GM12801 (cell line): Measurements from ENCODE around the gene BMP5.

Source experiments
- TF ChIP-seq, protein P1 (sequence below): IDR thresholded peaks from one replicate; pipeline ENCODE4 v1.5.1; 2011; ENCODE audit warnings: control low read depth; ENCODE audit not compliant: insufficient read length; ENCODE audit errors: extremely low read depth

The BMP5 gene

GRCh38 chr6:55875400-55875799 lies at the start of gene BMP5:
TSS of gene BMP5 (minus strand) at chr6:55875590. CDS start at chr6:55874865, 725 bp downstream.
- TF ChIP-seq, protein P1, sequence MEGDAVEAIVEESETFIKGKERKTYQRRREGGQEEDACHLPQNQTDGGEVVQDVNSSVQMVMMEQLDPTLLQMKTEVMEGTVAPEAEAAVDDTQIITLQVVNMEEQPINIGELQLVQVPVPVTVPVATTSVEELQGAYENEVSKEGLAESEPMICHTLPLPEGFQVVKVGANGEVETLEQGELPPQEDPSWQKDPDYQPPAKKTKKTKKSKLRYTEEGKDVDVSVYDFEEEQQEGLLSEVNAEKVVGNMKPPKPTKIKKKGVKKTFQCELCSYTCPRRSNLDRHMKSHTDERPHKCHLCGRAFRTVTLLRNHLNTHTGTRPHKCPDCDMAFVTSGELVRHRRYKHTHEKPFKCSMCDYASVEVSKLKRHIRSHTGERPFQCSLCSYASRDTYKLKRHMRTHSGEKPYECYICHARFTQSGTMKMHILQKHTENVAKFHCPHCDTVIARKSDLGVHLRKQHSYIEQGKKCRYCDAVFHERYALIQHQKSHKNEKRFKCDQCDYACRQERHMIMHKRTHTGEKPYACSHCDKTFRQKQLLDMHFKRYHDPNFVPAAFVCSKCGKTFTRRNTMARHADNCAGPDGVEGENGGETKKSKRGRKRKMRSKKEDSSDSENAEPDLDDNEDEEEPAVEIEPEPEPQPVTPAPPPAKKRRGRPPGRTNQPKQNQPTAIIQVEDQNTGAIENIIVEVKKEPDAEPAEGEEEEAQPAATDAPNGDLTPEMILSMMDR, result no peak

- TF ChIP-seq, protein P1, result no peak
These were observed 47.0 kb upstream of the BMP5 start for GRCh38 chr6:55922406-55922805.

DNA sequence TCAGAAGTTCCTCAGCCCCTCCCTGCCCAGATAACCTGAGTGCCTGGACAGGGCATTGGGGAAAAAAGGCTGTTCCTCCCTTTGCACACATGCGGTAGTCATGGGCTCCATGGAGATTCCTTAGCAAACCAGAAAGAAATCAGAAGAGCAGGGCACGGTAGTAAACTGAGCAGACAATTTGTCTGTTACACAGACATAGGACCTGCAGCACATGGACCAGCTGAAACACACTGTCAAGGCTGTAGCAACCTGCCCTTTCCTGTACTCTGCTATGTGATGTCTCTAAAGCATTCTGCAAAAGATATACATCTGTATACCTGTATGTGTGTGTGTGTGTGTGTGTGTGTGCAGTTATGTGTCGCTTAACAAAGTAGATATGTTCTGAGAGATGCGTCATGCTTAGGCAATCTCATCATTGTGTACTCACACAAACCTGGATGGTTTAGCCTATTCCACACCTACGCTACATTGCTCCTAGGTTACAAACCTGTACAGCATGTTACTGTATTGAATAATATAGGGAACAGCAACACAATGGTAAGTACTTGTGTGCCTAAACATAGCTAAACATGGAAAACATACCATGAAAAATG lies 44.4 kb upstream of the BMP5 start:
- TF ChIP-seq, protein P1, result no peak

GRCh38 chr6:55918639-55919038 lies 43.2 kb upstream of the BMP5 start:
- TF ChIP-seq, protein P1, result no peak

DNA sequence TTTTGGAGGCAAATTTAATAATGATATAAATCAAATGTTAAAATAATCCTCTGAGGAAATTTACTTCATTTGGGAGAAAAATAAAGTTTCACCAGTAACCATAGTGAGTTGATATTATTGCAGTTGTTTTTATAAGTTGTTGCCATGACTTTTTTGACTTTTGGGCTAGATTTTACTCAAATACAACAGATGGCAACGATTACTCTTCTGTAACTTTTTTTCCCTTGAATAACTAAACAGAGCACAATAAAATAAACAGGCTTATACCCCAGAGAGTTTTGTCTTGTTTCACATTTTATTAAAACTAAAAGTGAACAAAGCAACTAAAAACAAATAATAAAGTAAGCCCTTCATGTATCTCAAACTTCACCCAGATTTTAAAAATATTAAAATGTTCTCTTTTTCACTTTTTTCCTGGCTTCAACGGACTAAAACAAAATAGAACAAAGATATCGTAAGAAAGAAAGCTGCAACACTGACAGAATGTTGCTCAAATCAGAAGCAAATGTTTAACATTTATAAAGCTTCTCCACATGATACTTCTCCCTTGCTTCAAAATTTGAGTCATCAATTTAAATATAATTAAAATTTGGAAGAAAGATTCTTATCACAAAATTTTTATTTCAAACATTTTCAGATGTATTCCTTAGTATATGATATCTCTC lies 42.5 kb upstream of the BMP5 start:
- TF ChIP-seq, protein P1, result no peak

GRCh38 chr6:55916188-55916587 lies 40.8 kb upstream of the BMP5 start:
- TF ChIP-seq, protein P1, result no peak

DNA sequence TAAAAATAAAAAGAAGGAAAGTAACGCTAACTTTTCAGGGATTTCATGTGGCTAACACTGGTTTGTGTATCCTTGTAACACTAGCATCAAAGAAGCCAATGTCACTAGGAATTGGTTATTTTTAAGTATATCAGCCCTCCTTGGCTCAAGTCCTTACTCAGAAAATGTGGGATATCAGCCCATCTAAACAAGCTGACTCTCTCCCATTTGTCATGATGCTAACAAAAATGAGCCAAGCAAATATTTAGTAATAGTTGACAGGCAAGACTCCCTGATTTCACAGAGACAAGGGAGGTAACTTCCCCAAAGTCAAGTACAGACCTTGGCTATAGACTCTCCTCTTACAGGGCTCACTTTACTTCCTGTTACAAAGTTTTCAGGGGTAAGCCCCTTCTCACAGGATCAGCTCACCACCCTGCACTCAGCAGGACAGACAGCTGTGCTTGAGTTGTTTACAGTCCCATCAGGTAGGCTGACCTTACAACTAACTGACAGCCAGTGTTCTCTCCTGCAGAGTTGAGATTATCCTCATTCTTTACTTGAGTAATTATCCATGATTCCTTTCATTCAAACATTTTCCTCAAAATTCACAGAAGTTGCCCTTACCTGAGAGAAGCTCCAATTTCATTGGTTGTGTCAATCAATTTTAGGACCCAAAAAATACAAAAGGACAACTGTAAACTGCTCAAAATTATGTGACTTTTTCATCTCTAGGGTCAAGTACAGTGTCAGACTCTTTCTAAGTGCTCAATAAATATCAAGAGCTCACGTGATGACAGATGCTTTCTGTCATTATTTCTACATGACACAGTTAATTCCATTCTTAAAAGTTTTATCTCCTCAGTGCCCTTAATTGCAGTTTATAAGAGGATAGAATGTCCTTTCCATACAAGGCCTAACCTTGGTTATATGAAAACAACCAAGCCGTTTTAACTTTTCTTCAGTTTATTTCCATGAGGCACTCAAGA lies 38.1 kb upstream of the BMP5 start:
- TF ChIP-seq, protein P1, result no peak
